ENCODE data around the gene LTF.

DNA sequence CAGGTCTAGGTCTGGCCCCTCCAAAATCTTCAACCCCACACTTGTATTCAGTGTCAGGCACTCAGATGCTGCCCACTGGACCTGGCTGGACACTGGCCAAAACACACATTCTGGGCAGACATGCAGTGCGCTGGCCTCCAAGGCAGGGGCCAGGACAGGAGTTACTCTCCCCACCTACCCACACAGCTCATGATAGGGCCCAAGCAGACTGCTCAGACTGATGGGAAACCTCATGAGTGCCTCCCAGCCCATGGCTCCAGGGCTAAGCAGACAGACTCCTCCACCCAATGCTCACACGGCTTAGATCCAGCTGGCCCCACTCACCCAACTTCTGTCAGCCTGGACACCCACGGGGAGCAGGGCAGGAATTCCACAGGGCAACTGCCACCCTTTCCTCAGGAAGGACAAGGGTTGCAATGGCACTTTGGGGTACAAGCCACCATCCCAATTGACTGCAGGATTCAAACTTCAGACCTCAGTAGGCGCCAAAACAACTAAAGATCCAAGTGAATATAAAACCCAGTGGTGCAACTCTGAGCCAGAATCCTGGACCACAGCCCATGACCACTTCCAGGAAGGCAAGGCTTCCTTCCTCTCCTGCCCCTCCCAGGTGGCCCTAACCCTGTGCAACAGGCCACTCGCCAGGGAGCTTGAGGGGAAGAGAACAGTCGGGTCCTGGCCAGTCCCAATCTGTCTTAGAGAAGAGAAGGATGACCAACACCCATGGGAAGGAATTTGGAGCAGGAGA lies 1.4 kb downstream of the LTF start:
- no peak for TF ChIP-seq ZNF121 (tag by site-specific recombination; IDR thresholded peaks at IDR 0.05)
- no peak for TF ChIP-seq CTCF (tag by site-specific recombination; IDR thresholded peaks at IDR 0.05)
- TF ChIP-seq TRIM28 (IDR thresholded peaks at IDR 0.05; ENCODE audit: borderline replicate concordance, low read length) = no peak
- TF ChIP-seq ZNF791 (tag by site-specific recombination; IDR thresholded peaks at IDR 0.05) = no peak
- no peak for TF ChIP-seq SETDB1 (IDR thresholded peaks at IDR 0.05; ENCODE audit: insufficient read length, low read length)
- TF ChIP-seq, protein P1, sequence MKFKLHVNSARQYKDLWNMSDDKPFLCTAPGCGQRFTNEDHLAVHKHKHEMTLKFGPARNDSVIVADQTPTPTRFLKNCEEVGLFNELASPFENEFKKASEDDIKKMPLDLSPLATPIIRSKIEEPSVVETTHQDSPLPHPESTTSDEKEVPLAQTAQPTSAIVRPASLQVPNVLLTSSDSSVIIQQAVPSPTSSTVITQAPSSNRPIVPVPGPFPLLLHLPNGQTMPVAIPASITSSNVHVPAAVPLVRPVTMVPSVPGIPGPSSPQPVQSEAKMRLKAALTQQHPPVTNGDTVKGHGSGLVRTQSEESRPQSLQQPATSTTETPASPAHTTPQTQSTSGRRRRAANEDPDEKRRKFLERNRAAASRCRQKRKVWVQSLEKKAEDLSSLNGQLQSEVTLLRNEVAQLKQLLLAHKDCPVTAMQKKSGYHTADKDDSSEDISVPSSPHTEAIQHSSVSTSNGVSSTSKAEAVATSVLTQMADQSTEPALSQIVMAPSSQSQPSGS (tag by site-specific recombination; IDR thresholded peaks at IDR 0.05; ENCODE audit: low read depth) = no peak
